ENCODE data around the gene CTSZ. TPM values are rescaled to one million over a fixed set of nuclear protein-coding genes. Genes with fewer than 3 reads are reported as not detected.

Gene CTSZ
- total and polyA plus RNA-seq, 10 of the 15 experiments (the other 5 are each of a cell fraction or from before 2014, with no cell fraction given): 6.0 to 301 (median 154) TPM

DNA sequence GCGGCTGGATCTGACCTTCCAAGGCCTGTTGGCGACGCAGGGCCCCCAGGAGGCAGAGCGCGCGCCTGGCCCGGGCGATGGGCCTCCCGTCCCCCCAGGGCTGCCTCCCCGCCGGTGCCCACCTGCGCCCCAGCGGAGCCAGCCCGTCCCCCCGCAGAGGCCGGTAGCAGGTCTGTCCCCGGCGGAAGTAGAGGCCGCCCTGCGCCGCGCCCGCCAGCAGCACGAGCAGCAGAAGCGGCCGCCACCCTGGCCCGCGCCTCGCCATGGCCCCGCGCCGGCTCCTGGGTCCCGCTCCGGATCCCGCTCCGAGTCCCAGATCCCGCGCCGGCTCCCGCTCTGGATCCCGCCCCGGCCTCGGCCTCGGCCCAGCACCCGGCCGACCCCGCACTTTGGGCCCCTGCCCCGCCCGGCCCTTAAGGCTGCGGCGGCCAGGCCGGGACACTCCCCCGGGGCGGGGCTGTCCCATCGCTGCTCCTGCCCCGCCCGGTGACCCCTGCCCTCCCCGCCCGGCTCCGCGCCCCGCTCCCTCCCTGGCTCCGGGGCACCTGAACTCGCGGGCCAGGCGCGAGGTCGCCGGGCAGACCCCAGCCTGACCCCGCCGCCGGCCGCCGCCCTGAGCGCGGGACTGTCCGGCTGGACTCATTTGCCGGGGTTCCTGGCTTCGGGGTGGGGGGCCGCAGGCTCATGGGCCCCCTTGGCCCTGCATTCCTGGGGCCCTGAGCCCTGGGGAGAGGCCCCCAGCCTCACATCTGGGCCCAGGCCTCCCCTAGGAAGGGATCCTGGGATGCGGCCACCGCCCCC lies at the start of gene CTSZ (continued):
- TF ChIP-seq, protein P1, sequence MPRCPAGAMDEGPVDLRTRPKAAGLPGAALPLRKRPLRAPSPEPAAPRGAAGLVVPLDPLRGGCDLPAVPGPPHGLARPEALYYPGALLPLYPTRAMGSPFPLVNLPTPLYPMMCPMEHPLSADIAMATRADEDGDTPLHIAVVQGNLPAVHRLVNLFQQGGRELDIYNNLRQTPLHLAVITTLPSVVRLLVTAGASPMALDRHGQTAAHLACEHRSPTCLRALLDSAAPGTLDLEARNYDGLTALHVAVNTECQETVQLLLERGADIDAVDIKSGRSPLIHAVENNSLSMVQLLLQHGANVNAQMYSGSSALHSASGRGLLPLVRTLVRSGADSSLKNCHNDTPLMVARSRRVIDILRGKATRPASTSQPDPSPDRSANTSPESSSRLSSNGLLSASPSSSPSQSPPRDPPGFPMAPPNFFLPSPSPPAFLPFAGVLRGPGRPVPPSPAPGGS (IDR thresholded peaks at IDR 0.05; ENCODE audit: borderline replicate concordance, insufficient read depth, low read depth, low read length, poor library complexity, severe bottlenecking): peak; percentile 46
- TF ChIP-seq HDAC2 (IDR thresholded peaks at IDR 0.05): no peak
- no peak for TF ChIP-seq NFXL1 (IDR thresholded peaks at IDR 0.05; ENCODE audit: borderline replicate concordance)
- peak; percentile 72 for TF ChIP-seq LARP7 (IDR thresholded peaks at IDR 0.05)
- no peak for TF ChIP-seq MYC (IDR thresholded peaks at IDR 0.05; ENCODE audit: insufficient read depth, insufficient read length, insufficient replicate concordance, low read length, severe bottlenecking)
- TF ChIP-seq SMC3 (IDR thresholded peaks at IDR 0.05; ENCODE audit: borderline replicate concordance, low read length): no peak
- peak; percentile 96 for TF ChIP-seq NR2F1 (conservative IDR thresholded peaks at IDR 0.05)
- TF ChIP-seq EED (IDR thresholded peaks at IDR 0.05; ENCODE audit: low read depth): no peak
- TF ChIP-seq, protein P2, sequence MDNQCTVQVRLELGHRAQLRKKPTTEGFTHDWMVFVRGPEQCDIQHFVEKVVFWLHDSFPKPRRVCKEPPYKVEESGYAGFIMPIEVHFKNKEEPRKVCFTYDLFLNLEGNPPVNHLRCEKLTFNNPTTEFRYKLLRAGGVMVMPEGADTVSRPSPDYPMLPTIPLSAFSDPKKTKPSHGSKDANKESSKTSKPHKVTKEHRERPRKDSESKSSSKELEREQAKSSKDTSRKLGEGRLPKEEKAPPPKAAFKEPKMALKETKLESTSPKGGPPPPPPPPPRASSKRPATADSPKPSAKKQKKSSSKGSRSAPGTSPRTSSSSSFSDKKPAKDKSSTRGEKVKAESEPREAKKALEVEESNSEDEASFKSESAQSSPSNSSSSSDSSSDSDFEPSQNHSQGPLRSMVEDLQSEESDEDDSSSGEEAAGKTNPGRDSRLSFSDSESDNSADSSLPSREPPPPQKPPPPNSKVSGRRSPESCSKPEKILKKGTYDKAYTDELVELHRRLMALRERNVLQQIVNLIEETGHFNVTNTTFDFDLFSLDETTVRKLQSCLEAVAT (IDR thresholded peaks at IDR 0.05): no peak
- TF ChIP-seq ZBED1 (IDR thresholded peaks at IDR 0.05; ENCODE audit: borderline replicate concordance): no peak
- TF ChIP-seq KLF5 (IDR thresholded peaks at IDR 0.05; ENCODE audit: partially characterized antibody): no peak
- no peak for TF ChIP-seq PAX8 (IDR thresholded peaks at IDR 0.05)
- TF ChIP-seq ETV6 (conservative IDR thresholded peaks at IDR 0.05 in 1 of 2, IDR thresholded peaks at IDR 0.05 in 1 of 2; ENCODE audit: borderline replicate concordance in 1 of 2, low read depth in 1 of 2): no peak
- TF ChIP-seq, protein P3, sequence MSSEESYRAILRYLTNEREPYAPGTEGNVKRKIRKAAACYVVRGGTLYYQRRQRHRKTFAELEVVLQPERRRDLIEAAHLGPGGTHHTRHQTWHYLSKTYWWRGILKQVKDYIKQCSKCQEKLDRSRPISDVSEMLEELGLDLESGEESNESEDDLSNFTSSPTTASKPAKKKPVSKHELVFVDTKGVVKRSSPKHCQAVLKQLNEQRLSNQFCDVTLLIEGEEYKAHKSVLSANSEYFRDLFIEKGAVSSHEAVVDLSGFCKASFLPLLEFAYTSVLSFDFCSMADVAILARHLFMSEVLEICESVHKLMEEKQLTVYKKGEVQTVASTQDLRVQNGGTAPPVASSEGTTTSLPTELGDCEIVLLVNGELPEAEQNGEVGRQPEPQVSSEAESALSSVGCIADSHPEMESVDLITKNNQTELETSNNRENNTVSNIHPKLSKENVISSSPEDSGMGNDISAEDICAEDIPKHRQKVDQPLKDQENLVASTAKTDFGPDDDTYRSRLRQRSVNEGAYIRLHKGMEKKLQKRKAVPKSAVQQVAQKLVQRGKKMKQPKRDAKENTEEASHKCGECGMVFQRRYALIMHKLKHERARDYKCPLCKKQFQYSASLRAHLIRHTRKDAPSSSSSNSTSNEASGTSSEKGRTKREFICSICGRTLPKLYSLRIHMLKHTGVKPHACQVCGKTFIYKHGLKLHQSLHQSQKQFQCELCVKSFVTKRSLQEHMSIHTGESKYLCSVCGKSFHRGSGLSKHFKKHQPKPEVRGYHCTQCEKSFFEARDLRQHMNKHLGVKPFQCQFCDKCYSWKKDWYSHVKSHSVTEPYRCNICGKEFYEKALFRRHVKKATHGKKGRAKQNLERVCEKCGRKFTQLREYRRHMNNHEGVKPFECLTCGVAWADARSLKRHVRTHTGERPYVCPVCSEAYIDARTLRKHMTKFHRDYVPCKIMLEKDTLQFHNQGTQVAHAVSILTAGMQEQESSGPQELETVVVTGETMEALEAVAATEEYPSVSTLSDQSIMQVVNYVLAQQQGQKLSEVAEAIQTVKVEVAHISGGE (CRISPR knock-in tag; IDR thresholded peaks at IDR 0.05): no peak
- TF ChIP-seq, protein P4, sequence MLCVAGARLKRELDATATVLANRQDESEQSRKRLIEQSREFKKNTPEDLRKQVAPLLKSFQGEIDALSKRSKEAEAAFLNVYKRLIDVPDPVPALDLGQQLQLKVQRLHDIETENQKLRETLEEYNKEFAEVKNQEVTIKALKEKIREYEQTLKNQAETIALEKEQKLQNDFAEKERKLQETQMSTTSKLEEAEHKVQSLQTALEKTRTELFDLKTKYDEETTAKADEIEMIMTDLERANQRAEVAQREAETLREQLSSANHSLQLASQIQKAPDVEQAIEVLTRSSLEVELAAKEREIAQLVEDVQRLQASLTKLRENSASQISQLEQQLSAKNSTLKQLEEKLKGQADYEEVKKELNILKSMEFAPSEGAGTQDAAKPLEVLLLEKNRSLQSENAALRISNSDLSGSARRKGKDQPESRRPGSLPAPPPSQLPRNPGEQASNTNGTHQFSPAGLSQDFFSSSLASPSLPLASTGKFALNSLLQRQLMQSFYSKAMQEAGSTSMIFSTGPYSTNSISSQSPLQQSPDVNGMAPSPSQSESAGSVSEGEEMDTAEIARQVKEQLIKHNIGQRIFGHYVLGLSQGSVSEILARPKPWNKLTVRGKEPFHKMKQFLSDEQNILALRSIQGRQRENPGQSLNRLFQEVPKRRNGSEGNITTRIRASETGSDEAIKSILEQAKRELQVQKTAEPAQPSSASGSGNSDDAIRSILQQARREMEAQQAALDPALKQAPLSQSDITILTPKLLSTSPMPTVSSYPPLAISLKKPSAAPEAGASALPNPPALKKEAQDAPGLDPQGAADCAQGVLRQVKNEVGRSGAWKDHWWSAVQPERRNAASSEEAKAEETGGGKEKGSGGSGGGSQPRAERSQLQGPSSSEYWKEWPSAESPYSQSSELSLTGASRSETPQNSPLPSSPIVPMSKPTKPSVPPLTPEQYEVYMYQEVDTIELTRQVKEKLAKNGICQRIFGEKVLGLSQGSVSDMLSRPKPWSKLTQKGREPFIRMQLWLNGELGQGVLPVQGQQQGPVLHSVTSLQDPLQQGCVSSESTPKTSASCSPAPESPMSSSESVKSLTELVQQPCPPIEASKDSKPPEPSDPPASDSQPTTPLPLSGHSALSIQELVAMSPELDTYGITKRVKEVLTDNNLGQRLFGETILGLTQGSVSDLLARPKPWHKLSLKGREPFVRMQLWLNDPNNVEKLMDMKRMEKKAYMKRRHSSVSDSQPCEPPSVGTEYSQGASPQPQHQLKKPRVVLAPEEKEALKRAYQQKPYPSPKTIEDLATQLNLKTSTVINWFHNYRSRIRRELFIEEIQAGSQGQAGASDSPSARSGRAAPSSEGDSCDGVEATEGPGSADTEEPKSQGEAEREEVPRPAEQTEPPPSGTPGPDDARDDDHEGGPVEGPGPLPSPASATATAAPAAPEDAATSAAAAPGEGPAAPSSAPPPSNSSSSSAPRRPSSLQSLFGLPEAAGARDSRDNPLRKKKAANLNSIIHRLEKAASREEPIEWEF (IDR thresholded peaks at IDR 0.05; ENCODE audit: insufficient replicate concordance, low read depth, low read length): no peak
- no peak for TF ChIP-seq ZZZ3 (IDR thresholded peaks at IDR 0.05; ENCODE audit: control insufficient read depth, insufficient read length, low read depth)
- TF ChIP-seq STAT3 (IDR thresholded peaks at IDR 0.05; ENCODE audit: low read depth, low read length): no peak
- TF ChIP-seq PAX5 (IDR thresholded peaks at IDR 0.05; ENCODE audit: borderline replicate concordance, low read depth, low read length): no peak

All from GM12878 (cell line).